HG02571 (cell line): ENCODE results near the gene ITGB6.

Experiments
- ATAC-seq: cut with Tn5 transposase; IDR thresholded peaks from one replicate; pipeline ENCODE4 v1.9.1; 2021; ENCODE audit warnings: mild to moderate bottlenecking, moderate library complexity; ENCODE audit not compliant: unreplicated experiment

Gene ITGB6

GRCh38 chr2:160222546-160223283, 22.6 kb upstream of the ITGB6 start:
- ATAC-seq = no peak

- no peak for ATAC-seq
Measured at GRCh38 chr2:160221391-160222276, 21.6 kb upstream of the ITGB6 start.

- no peak for ATAC-seq
Measured at GRCh38 chr2:160220545-160221009, 20.5 kb upstream of the ITGB6 start.

- no peak for ATAC-seq
Measured at GRCh38 chr2:160220026-160220425, 20.0 kb upstream of the ITGB6 start.

GRCh38 chr2:160214461-160215445, 14.7 kb upstream of the ITGB6 start:
- no peak for ATAC-seq

GRCh38 chr2:160213511-160213910, 13.4 kb upstream of the ITGB6 start:
- no peak for ATAC-seq

GRCh38 chr2:160210599-160211138, 10.6 kb upstream of the ITGB6 start:
- peak; percentile 94 for ATAC-seq

GRCh38 chr2:160209516-160209856, 9.4 kb upstream of the ITGB6 start:
- no peak for ATAC-seq

GRCh38 chr2:160208655-160209515, 8.8 kb upstream of the ITGB6 start:
- ATAC-seq = no peak

- no peak for ATAC-seq
Measured at GRCh38 chr2:160207804-160208654, 8.0 kb upstream of the ITGB6 start.

- no peak for ATAC-seq
Measured at GRCh38 chr2:160207271-160207670, 7.2 kb upstream of the ITGB6 start.

- ATAC-seq = no peak
Measured at GRCh38 chr2:160206436-160206835, 6.4 kb upstream of the ITGB6 start.

GRCh38 chr2:160205505-160205904, 5.4 kb upstream of the ITGB6 start:
- no peak for ATAC-seq

GRCh38 chr2:160203422-160203821, 3.4 kb upstream of the ITGB6 start:
- ATAC-seq = no peak

GRCh38 chr2:160203007-160203406, 2.9 kb upstream of the ITGB6 start:
- no peak for ATAC-seq

GRCh38 chr2:160201849-160202539, 1.9 kb upstream of the ITGB6 start:
- no peak for ATAC-seq

GRCh38 chr2:160200921-160201320, 849 bp upstream of the ITGB6 start:
- ATAC-seq = no peak

GRCh38 chr2:160199053-160199452, 1.0 kb downstream of the ITGB6 start:
- no peak for ATAC-seq
